ENCODE data around the gene GM2A.
"Not testable (repeated sequence)": the region's sequence is repeated elsewhere in the genome, so short reads cannot be mapped to it uniquely, and the experiment has no call there.

Gene GM2A

DNA sequence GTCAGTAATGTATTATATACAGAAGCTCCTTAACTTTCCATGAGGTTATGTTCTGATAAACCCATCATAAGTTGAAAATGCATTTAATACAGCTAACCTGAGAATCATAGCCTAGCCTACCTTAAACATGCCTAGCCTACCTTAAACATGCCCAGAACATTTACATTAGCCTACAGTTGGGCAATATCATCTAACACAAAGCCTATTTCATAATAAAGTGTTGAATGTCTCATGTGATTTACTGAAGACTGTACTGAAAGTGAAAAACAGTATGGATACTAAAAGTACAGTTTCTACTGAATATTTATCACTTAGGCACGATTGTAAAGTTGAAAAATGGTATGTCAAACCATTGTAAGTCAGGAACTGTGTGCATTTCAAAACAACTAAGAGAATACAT, 1.6 kb downstream of the GM2A start:
- DNase-seq, result no peak

- DNase-seq, result not testable (repeated sequence)
Observed at GRCh38 chr5:151254990-151255389, 2.0 kb downstream of the GM2A start.

GRCh38 chr5:151255621-151256286, 2.8 kb downstream of the GM2A start:
- DNase-seq, result no peak

DNA sequence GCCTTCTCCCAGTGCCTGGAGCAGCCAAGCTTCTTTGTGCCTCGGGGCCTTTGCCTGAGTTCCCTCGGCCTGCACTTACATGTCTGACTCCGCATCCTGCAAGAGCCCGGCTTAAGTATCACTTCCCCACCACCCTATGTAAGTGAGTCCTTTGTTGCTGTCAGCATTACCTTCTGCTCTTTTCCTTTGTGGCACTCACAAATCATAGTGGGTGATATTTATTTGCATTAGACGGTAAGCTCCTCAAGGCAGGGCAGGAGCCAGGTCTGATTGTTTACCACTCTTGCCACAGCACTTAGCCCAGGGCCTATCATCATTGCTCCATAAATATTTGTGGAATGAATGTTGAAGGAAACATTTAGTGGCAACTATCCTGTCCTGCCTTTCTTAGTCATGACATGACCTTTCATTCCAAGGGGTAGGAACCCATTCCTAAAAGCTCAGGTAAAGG, 4.8 kb downstream of the GM2A start:
- DNase-seq, result no peak

DNA sequence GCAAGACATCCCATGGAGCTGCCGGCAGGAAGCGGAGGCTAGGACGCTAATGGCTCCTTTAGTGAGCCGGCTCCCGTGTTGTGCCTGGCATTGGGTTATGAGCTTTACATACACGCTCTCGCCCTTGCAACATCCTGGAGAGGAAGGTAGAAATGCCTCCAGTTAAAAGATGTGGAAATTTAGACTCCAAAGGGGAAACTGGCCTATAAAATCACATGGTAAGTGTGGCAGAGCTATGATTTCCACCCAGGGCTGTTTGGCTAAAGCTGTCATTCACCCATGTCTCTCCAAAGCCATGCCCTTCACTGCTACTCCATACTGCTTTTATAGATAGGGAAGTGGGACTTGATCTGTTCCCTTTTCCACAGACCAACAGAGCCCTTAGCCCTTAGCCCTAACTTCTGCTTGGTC, 5.2 kb downstream of the GM2A start:
- no peak for DNase-seq

DNA sequence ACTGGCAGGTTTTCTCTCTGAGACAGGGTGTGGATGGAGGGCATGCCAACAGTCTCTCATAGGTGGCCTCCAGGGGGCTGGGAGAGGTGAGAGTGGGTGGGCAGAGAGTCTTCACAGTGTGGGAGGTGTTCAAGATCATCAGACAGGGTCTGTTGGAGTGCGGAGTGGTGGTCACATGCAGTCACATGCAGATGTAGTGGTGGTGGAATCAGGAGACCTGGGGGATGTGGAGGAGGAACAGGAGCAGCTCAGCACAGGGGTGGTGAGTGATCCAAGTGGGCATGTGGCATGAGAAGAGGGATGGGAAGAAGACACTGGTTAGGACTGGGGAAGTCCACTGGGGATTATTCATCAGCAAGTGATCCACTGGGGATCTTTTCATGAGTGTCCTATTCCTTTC, 5.8 kb downstream of the GM2A start:
- DNase-seq, result no peak

DNA sequence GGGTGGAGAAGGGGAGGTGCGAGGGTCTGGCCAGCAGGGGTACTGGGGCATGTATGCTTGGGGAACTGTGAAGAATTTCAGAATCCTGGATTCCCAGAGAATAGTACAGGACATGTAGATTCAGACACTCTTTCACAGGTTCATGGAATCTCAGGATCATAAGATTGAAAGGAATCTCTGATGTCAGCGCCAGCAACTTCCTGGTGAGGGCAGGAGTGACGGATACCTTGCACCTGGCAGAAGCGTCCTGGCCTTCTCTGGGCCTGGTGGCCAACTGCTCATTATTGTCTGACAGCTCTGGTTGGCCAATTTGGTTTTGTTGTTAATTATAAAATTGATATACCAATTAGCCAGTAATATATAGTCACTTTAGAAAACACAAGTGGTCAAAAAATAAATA, 6.9 kb downstream of the GM2A start:
- DNase-seq, result no peak

DNA sequence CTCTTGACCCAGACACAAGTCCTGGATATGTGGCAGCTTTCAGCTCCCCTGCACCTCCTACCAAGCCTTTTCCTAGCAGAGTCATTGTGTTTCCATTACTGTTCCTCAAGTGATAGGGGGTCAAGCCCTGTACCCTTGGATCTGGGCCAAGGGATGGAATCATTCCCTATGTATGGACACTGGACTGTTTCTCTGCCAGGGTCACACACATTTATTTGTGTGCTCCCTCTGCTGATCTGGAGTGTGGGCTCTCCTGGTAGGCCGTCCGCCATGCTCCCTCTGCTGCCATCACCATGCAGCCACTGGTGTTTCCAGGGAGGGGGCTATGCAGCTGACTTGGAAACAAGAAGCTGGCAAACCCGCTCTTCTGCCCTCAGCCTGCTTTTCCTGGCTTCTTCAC, 9.5 kb downstream of the GM2A start:
- DNase-seq, result no peak

DNA sequence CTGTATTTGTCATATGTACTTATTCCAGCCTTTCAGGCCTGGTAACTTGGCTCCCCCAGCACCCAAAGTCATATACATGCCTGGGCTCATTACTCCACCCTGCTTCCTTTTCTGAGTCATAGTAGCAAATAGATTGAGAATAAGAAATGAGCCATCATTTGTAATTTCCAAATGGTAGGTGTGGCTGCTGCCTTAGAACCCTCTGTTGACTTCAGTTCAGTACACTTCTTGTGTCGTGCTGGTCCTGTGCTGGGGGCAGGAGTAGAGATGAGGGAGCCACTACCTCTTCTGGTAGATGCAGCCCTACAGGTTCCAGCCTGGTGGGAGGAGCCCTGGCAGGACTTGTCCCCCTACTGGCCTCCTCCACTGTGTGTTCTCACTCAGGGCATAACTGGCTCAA, 11.1 kb downstream of the GM2A start:
- no peak for DNase-seq

DNA sequence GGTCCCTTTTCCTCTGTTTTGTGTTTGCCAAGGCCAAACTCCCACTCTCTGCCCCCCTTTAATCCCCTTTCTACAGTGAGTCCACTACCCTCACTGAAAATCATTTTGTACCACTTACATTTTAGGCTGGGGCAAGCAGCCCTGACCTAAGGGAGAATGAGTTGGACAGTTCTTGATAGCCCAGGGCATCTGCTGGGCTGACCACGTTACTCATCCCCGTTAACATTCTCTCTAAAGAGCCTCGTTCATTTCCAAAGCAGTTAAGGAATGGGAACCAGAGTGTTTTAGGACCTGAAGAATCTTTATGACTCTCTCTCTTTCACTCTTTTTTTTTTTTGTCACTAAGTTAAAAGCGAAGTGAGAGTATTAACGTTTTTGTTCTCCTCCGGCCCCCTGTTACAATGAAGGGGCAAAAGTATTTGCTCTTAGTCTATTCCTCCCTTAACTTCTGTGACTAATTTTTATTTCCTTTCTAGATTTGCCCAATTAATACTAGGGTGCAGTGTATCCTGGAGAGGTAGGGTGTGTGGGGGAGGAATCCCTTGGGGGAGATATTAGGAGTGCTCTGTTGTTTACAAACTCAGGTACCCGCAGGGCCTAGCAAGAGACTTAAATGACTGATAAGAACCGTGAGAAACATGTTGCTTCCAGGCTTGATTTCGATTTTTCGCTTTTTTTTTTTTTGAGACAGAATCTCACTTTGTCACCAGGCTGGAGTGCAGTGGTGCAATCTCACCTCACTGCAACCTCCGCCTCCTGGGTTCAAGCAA, 14.7 kb downstream of the GM2A start:
- no peak for DNase-seq

- DNase-seq, result no peak
Observed at GRCh38 chr5:151270599-151270998, 17.6 kb downstream of the GM2A start.

DNA sequence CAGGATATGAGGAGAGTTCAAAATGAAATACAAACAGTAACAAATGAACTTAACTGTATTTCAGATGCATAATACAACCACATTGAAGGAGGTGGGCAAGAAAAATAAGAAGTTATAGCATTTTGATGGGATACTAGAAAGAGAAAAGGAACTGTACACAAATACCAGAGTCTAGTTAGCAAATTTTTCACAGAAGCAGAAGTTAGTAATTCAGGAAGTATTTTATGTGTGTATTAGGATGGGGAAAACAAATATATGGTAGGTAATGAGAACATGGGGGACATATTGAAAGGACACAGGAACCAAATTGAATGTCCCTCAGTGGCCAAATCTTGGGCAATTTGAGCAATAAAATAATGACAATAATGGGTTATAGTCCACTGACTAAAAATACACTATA, 18.4 kb downstream of the GM2A start:
- no peak for DNase-seq

DNA sequence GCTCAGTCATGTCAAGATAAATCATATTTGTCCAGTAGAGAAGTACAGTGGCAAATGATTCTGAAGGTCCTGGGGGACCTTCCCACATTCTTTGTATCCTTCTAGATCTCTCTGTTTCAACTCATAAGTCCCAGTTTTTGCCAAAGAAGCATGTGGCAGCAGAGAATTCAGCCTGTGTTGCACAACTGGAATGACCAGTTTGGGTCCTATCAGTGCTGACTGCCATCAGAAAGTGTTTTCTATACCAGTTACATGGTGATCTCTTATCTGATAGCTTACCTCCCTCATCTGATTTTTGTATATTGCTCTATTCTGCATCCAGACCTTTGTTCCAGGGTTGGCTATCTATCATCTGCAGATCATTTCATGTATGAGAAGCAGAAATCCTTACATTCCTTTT, 21.7 kb downstream of the GM2A start:
- DNase-seq, result no peak

GRCh38 chr5:151275803-151276202, 22.8 kb downstream of the GM2A start:
- DNase-seq, result no peak

- no peak for DNase-seq
Observed at GRCh38 chr5:151278845-151279244, 25.9 kb downstream of the GM2A start.

- no peak for DNase-seq
Observed at GRCh38 chr5:151280443-151280842, 27.5 kb downstream of the GM2A start.

- DNase-seq, result no peak
Observed at GRCh38 chr5:151281001-151281639, 28.1 kb downstream of the GM2A start.

- DNase-seq, result no peak
Observed at GRCh38 chr5:151283120-151283825, 30.3 kb downstream of the GM2A start.

- no peak for DNase-seq
Observed at GRCh38 chr5:151284392-151284967, 31.5 kb downstream of the GM2A start.

GRCh38 chr5:151285683-151286082, 32.7 kb downstream of the GM2A start:
- no peak for DNase-seq

- no peak for DNase-seq
Observed at GRCh38 chr5:151286246-151286645, 33.3 kb downstream of the GM2A start.

GRCh38 chr5:151288180-151288579, 35.2 kb downstream of the GM2A start:
- DNase-seq, result no peak

GRCh38 chr5:151293624-151294023, 40.6 kb downstream of the GM2A start:
- no peak for DNase-seq
